Calu3 (cell line): ENCODE results near the gene EBPL. TPM values are rescaled to one million over a fixed set of nuclear protein-coding genes. Genes with fewer than 3 reads are reported as not detected.
A peak's percentile ranks its signal among the peaks of the same experiment; 100 is the strongest.

Source experiments
- BruUV-seq: library from RNA; stranded (reverse); fragments of 400-500 nt; replicated peaks from 2 replicates; lab custom pipeline; 2021; lab: Mats Ljungman, UMichigan
- CTCF ChIA-PET: fragments of 300-600 bp; sonication (Branson Sonifier 250); formaldehyde crosslinking; loops from one replicate; lab custom pipeline; 2022; ENCODE audit warnings: antibody characterized with exemption; lab: Charles Lee
- DNase-seq: peaks from one replicate; pipeline ENCODE4 v3.0.0; 2022
- H3K27ac Mint-ChIP-seq: one replicate; pipeline ENCODE4 v1.8.0; 2022; ENCODE audit warnings: mixed read lengths; ENCODE audit not compliant: unreplicated experiment
- H3K27me3 Mint-ChIP-seq: one replicate; pipeline ENCODE4 v1.8.0; 2022; ENCODE audit warnings: mixed read lengths; ENCODE audit not compliant: unreplicated experiment
- H3K36me3 Mint-ChIP-seq: one replicate; pipeline ENCODE4 v1.8.0; 2022; ENCODE audit warnings: mild to moderate bottlenecking, moderate library complexity, mixed read lengths; ENCODE audit not compliant: insufficient read depth, unreplicated experiment
- H3K4me1 Mint-ChIP-seq: one replicate; pipeline ENCODE4 v1.8.0; 2022; ENCODE audit warnings: mild to moderate bottlenecking, low read depth, mixed read lengths; ENCODE audit not compliant: unreplicated experiment
- H3K4me3 Mint-ChIP-seq: one replicate; pipeline ENCODE4 v1.8.0; 2022; ENCODE audit warnings: mild to moderate bottlenecking, low read depth, moderate library complexity, mixed read lengths; ENCODE audit not compliant: unreplicated experiment
- H3K9me3 Mint-ChIP-seq: one replicate; pipeline ENCODE4 v1.8.0; 2022; ENCODE audit warnings: low read depth, mixed read lengths; ENCODE audit not compliant: unreplicated experiment
- CTCF ChIP-seq: fragments of 200-600 bp; IDR thresholded peaks from one replicate; pipeline ENCODE4 v1.8.0; 2022; ENCODE audit warnings: antibody characterized with exemption; ENCODE audit not compliant: unreplicated experiment
- intact Hi-C: fragments of 100-400 bp; cut with micrococcal nuclease; formaldehyde crosslinking; loops from one replicate; pipeline ENCODE4 v1.10.0; 2022; ENCODE audit not compliant: unreplicated experiment
- total RNA-seq: library from RNA; stranded (reverse); gene quantifications from 2 replicates; pipeline ENCODE4 v1.2.3, GENCODE V29; 2022

EBPL gene
- total RNA-seq, 1 experiment from 2014 or later, result 43.9 TPM

- no peak overlapping the region for H3K27ac Mint-ChIP-seq
These were observed 21.5 kb downstream of the EBPL start for GRCh38 chr13:49669735-49670309.

DNA sequence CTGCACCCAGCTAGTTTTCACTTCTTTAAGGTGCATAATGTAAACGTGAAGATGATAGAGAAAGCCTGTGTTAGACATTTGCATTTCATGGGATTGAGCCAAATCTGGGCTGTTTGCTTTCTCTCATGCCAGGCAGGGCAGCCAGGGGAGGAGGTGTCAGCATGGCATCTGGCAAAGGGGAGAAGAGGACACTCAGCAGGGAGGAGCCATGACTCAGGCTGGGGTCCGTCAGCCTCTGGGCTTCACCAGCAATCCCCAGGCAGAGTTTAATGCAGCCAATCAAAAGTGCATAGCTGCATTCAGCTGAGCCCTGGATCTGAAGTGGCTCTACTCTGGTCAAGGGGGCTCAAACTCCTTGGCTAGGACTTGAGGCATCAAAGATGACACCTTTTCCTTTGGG lies 23.5 kb downstream of the EBPL start:
- no peak for TF ChIP-seq CTCF
- H3K4me1 Mint-ChIP-seq, result no peaks in the 10 kb centered on the region
- DNase-seq, result no peak
- intact Hi-C loops, result loop anchor here (5.0 kb wide), 1 partner anchor 180 kb away; no protein-coding TSS in a partner anchor
- no peak overlapping the region for H3K27ac Mint-ChIP-seq
- no peaks in the 10 kb centered on the region for H3K27me3 Mint-ChIP-seq
- CTCF ChIA-PET, result no interaction called here
- peaks cover 5% of the 10 kb centered on the region for H3K36me3 Mint-ChIP-seq
- no peak overlapping the region for H3K4me3 Mint-ChIP-seq
- H3K9me3 Mint-ChIP-seq, result no peaks in the 10 kb centered on the region
- BruUV-seq, result no TSS peak

More at GRCh38 chr13:49669735-49670309, 21.5 kb downstream of the EBPL start:
- no peaks in the 10 kb centered on the region for H3K4me1 Mint-ChIP-seq
- no peaks in the 10 kb centered on the region for H3K27me3 Mint-ChIP-seq
- BruUV-seq, result no TSS peak
- peak; percentile 49 for DNase-seq
- peak; percentile 30 for TF ChIP-seq CTCF
- no peak overlapping the region for H3K4me3 Mint-ChIP-seq
- intact Hi-C loops, result loop anchor here (5.0 kb wide), 1 partner anchor 177 kb away; no protein-coding TSS in a partner anchor
- peaks cover 5% of the 10 kb centered on the region for H3K36me3 Mint-ChIP-seq
- no peaks in the 10 kb centered on the region for H3K9me3 Mint-ChIP-seq
- CTCF ChIA-PET, result interaction anchor here (1.6 kb wide), 1 partner anchor 266 kb away, joined by 3 read pairs; the partner anchor contains the start of gene SPRYD7

DNA sequence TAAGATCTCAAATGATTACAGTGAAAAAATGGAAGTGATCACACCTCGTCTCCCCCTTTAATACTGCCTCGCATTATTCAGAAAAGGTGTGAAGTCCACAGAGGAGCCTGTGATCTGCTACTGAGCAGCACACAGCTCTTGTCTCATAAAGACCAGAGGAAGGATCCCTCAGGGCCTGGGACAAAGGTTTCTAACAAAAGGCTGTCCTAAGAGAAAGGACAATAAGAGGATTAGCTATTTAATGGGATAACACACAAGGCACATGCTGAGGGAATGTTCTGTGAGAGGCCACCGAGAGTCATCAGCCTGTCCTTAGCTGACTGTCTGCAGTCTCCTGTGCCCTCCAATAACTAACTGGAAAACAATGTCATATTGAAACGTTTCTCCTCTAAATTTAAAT lies 26.7 kb downstream of the EBPL start:
- CTCF ChIA-PET, result no interaction called here
- intact Hi-C loops, result loop anchor here (5.0 kb wide), 1 partner anchor 183 kb away; no protein-coding TSS in a partner anchor
- no peak overlapping the region for H3K4me3 Mint-ChIP-seq
- no peaks in the 10 kb centered on the region for H3K9me3 Mint-ChIP-seq
- H3K27me3 Mint-ChIP-seq, result no peaks in the 10 kb centered on the region
- no TSS peak for BruUV-seq
- H3K4me1 Mint-ChIP-seq, result no peaks in the 10 kb centered on the region
- H3K27ac Mint-ChIP-seq, result no peak overlapping the region
- no peak for TF ChIP-seq CTCF
- no peak for DNase-seq
- peaks cover 5% of the 10 kb centered on the region for H3K36me3 Mint-ChIP-seq

GRCh38 chr13:49657241-49657641 lies 34.0 kb downstream of the EBPL start:
- no peak for TF ChIP-seq CTCF
- intact Hi-C loops, result no loop called here
- no peaks in the 10 kb centered on the region for H3K27me3 Mint-ChIP-seq
- CTCF ChIA-PET, result interaction anchor here (0.7 kb wide), 1 partner anchor 187 kb away, joined by 7 read pairs; no protein-coding TSS in a partner anchor
- H3K9me3 Mint-ChIP-seq, result no peaks in the 10 kb centered on the region
- no TSS peak for BruUV-seq
- DNase-seq, result no peak
- no peak overlapping the region for H3K27ac Mint-ChIP-seq
- no peaks in the 10 kb centered on the region for H3K36me3 Mint-ChIP-seq
- no peaks in the 10 kb centered on the region for H3K4me1 Mint-ChIP-seq
- no peak overlapping the region for H3K4me3 Mint-ChIP-seq
